ENCODE measurements around the gene GAS7. TPM values are rescaled to one million over a fixed set of nuclear protein-coding genes. Genes with fewer than 3 reads are reported as not detected.

Gene GAS7
- total and polyA plus RNA-seq, 4 donors = 9.0 to 112 (median 46.1) TPM

DNA sequence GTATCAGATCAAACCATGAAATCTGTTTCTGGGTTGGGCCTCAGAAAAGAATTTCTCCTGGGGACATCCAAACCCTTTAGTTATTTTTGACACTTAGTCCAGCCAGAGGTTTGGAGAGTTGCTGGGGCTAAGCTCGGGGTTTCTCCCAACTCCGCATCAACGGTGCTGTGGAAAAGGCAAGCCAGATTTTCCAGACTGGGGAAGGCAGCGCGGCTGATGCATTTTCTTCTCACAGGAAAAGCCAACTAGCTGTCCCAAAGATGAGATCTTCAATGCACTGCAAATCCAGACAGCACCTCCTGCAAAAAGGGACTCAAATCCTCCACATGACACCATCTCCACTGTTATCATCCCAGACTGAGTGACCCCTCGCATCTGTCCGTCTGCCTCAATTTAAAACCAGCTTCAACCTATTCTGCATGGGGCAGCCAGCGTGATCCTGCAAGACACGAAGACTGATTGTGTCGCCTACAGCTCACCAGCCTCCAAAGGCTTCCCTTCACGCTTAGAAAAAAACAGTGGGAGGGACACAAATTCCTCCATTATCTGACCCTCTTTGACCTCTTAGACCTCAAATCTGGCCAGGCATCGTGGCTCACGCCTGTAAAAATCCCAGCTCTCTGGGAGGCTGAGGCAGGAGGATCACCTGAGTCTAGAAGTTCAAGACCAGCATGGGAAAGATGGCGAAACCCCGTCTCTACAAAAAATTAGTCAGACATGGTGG, 62.0 kb downstream of the GAS7 start:
- ATAC-seq (ENCODE audit: insufficient read depth, low FRiP score) (no peak), DNase-seq (peak in 1 of 3 donors; percentile 52)
- 76 to 84% methylated on average over 15 of the region's 15 CpGs for WGBS, 2 donors

DNA sequence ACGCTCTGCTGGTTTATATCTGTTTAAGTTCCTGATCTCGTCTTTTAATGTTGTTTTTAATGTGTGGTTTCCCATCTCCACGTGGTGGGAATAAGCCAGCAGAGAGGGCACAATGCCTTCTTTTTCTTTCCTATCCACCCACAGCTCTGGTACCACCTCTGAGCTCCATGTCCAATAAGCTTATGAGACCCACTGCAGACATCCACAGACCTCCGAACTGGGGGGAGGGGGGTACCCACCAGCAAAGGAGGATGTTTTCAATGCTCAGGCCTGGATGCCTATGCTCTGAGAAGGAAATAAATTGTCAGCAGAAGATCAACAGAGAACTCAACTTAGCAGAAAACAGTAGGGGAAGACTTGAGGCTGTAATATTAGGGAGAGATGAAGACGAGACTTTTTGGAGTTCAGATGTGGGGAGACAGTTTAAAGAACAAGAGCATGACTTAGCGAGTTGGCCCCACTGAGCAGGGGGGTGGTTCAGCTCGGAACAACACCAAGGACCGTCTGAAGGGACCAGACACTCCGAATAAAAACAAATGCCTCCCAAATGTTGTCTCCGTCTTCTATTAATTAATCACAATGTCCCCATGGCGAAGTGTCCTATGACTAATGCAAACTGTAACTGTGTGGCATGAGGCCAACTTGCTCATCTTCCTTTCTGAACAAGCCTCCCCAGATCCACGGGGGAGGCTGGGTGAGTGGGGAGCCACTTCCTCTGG, 62.7 kb downstream of the GAS7 start:
- Histone ChIP-seq H3K9ac (ENCODE audit: insufficient read depth in 1 of 2, low read length in 2 of 2) (peak overlapping the region in 1 of 2 donors; percentile 42), H3K4me3 (no peak overlapping the region), H3K36me3 (ENCODE audit: control insufficient read depth in 4 of 4, insufficient read depth in 4 of 4, low read length in 4 of 4) (peaks cover 0 to 4% (median 0%) of the 10 kb centered on the region in 4 donors), H3K4me1 (ENCODE audit: control insufficient read depth in 5 of 5, insufficient read depth in 5 of 5, low read length in 5 of 5) (peaks cover 0 to 14% (median 7%) of the 10 kb centered on the region in 5 donors), H3K9me3 (ENCODE audit: control insufficient read depth in 4 of 4, insufficient read depth in 3 of 4, low read length in 3 of 4) (no peaks in the 10 kb centered on the region), H3K27me3 (ENCODE audit: control insufficient read depth in 3 of 3, insufficient read depth in 3 of 3, low read length in 2 of 3) (no peaks in the 10 kb centered on the region), H3K27ac (ENCODE audit: low read depth in 1 of 2, low read length in 1 of 2) (peak overlapping the region; percentile 0 to 46)
- TF ChIP-seq, protein P1, sequence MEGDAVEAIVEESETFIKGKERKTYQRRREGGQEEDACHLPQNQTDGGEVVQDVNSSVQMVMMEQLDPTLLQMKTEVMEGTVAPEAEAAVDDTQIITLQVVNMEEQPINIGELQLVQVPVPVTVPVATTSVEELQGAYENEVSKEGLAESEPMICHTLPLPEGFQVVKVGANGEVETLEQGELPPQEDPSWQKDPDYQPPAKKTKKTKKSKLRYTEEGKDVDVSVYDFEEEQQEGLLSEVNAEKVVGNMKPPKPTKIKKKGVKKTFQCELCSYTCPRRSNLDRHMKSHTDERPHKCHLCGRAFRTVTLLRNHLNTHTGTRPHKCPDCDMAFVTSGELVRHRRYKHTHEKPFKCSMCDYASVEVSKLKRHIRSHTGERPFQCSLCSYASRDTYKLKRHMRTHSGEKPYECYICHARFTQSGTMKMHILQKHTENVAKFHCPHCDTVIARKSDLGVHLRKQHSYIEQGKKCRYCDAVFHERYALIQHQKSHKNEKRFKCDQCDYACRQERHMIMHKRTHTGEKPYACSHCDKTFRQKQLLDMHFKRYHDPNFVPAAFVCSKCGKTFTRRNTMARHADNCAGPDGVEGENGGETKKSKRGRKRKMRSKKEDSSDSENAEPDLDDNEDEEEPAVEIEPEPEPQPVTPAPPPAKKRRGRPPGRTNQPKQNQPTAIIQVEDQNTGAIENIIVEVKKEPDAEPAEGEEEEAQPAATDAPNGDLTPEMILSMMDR (IDR thresholded peaks at IDR 0.05; ENCODE audit: control extremely low read depth, extremely low read depth) = no peak
- peak; percentile 74 for ATAC-seq (ENCODE audit: insufficient read depth, low FRiP score)
- peak in 1 of 3 donors; percentile 53 for DNase-seq
- 30 to 44% methylated on average over 12 of the region's 12 CpGs for WGBS, 2 donors

More for the DNA sequence above, 62.0 kb downstream of the GAS7 start:
- Histone ChIP-seq H3K9me3 (ENCODE audit: control insufficient read depth in 4 of 4, insufficient read depth in 3 of 4, low read length in 3 of 4) (no peaks in the 10 kb centered on the region), H3K27me3 (ENCODE audit: control insufficient read depth in 3 of 3, insufficient read depth in 3 of 3, low read length in 2 of 3) (no peaks in the 10 kb centered on the region), H3K36me3 (ENCODE audit: control insufficient read depth in 4 of 4, insufficient read depth in 4 of 4, low read length in 4 of 4) (peaks cover 0 to 4% (median 0%) of the 10 kb centered on the region in 4 donors), H3K4me3 (no peak overlapping the region), H3K9ac (ENCODE audit: insufficient read depth in 1 of 2, low read length in 2 of 2) (peak overlapping the region in 1 of 2 donors; percentile 28), H3K27ac (ENCODE audit: low read depth in 1 of 2, low read length in 1 of 2) (no peak overlapping the region), H3K4me1 (ENCODE audit: control insufficient read depth in 5 of 5, insufficient read depth in 5 of 5, low read length in 5 of 5) (peaks cover 0 to 14% (median 7%) of the 10 kb centered on the region in 5 donors)
- TF ChIP-seq, protein P1 (IDR thresholded peaks at IDR 0.05; ENCODE audit: control extremely low read depth, extremely low read depth) = no peak

DNA sequence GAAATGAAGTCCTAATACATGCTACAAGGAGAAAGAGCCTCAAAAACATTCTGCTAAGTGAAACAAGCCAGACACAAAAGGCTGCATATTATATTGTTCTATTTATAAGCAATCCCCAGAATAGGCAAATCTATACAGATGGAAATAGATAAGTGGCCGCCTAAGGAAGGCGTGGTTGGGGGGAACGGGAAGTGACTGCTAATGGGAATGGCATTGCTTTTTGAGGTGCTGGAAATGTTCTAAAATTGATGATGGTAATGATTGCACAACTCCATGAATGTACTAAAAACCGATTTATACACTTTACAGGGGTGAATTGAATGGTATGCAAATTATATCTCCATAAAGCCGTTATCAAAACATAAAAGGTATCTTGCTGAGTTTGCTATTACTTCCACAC, 67.7 kb downstream of the GAS7 start:
- ATAC-seq (ENCODE audit: insufficient read depth, low FRiP score) (no peak), DNase-seq (no peak)
- H3K9me3 ChIP-seq (ENCODE audit: control insufficient read depth in 4 of 4, insufficient read depth in 3 of 4, low read length in 3 of 4) = peaks cover 0 to 3% (median 0%) of the 10 kb centered on the region in 4 donors
- H3K4me3 ChIP-seq = no peak overlapping the region
- TF ChIP-seq, protein P1 (IDR thresholded peaks at IDR 0.05; ENCODE audit: control extremely low read depth, extremely low read depth) = no peak
- peaks cover 0 to 47% (median 24%) of the 10 kb centered on the region in 5 donors for H3K4me1 ChIP-seq (ENCODE audit: control insufficient read depth in 5 of 5, insufficient read depth in 5 of 5, low read length in 5 of 5)
- no peaks in the 10 kb centered on the region for H3K27me3 ChIP-seq (ENCODE audit: control insufficient read depth in 3 of 3, insufficient read depth in 3 of 3, low read length in 2 of 3)
- WGBS, 2 donors = 41 to 63% methylated on average over 5 of the region's 5 CpGs
- no peak overlapping the region for H3K27ac ChIP-seq (ENCODE audit: low read depth in 1 of 2, low read length in 1 of 2)
- H3K9ac ChIP-seq (ENCODE audit: insufficient read depth in 1 of 2, low read length in 2 of 2) = no peak overlapping the region
- H3K36me3 ChIP-seq (ENCODE audit: control insufficient read depth in 4 of 4, insufficient read depth in 4 of 4, low read length in 4 of 4) = peaks cover 0 to 4% (median 0%) of the 10 kb centered on the region in 4 donors
